CD4-positive, alpha-beta T cell treated with Interleukin-12 subunit alpha and Interleukin-12 subunit beta, for 1 hour (primary cell): ENCODE results near the gene ANGPTL4.
A peak's percentile ranks its signal among the peaks of the same experiment; 100 is the strongest.
"Not testable (repeated sequence)": the region's sequence is repeated elsewhere in the genome, so short reads cannot be mapped to it uniquely, and the experiment has no call there.

Experiments used
- DNase-seq: peaks from one replicate; pipeline ENCODE4 v3.0.0-alpha.2; 2020

Gene ANGPTL4

DNA sequence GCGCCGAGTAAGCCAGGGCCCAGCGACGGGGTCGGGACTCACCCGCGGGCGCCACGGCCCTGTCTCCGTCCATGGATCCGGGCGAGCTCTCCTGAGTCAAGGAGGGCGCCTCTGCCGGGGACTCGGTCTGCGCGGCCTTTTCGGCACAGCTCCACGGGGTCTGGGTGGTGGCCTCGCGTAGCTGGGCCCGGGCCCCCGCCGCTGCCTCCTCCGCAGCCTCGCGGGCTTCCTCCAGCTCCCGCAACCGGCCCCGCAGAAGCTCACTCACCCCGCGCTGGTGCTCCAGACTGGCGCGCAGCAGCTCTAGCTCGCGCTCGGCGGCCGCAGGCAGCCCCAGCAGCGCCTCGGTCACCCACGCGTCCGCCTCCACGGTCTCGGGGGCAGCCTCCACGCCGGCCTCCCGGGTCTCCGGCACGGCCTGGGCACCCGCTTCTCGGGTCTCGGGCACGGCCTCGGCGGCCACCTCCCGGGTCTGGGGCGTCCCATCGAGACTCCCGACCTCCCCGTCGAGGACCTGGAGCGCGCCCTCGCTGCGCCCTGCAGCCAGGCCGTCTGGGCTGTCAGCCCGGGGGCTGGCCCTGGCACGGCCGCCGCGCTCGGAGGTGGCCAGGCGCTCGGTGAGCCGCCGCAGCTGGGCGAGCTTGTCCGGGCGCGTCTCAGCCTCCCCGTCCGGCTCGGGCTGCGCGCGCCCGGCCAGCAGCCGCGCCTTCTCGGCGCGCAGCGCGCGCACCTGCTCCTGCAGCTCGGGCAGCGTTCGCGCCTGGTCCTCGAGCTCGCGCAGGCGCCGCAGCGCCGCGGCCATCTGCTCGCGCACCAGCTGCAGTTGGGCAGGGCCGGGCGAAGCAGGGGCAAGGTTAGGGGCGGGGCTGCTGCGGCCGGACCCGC is 29.3 kb upstream of the ANGPTL4 start:
- no peak for DNase-seq

DNA sequence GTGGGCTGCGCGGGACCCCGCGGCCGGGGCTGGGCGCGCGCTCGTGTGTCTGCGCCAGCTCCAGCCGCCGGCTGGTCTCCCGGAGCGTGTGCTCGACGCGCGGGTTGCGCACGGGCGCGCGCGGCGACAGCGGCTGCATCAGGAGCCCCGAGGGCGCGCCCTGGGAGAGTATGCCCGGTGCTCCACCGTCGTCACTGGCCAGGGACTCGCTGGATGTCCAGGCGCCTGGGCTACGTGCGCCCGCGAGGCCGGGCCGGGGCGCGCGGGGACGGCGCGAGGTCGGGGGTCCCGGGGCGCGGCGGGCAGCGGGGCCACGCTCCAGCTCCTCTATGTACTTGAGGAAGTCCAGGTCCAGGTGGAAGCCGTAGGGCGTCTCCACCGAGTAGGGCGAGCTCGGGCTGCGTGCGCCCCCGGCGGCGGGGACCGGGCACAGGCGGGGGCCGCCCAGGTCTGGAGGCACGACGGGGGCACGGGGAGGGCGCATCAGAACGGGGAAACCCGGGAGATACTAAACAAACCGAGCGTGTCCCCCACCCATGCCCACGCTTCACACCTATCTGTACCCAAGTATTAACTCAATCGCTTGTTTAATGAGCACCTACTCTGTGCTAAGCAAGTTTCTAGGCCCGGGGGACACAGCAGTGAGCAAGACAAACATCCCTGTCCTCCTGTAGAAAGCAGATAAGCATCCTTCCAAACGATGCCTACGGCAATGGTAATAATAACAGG is 28.4 kb upstream of the ANGPTL4 start:
- peak; percentile 26 for DNase-seq

GRCh38 chr19:8336072-8336569 is 27.8 kb upstream of the ANGPTL4 start:
- DNase-seq: no peak

- no peak for DNase-seq
Observed at GRCh38 chr19:8336660-8337059, 27.3 kb upstream of the ANGPTL4 start.

- DNase-seq: no peak
Observed at GRCh38 chr19:8337728-8338127, 26.2 kb upstream of the ANGPTL4 start.

DNA sequence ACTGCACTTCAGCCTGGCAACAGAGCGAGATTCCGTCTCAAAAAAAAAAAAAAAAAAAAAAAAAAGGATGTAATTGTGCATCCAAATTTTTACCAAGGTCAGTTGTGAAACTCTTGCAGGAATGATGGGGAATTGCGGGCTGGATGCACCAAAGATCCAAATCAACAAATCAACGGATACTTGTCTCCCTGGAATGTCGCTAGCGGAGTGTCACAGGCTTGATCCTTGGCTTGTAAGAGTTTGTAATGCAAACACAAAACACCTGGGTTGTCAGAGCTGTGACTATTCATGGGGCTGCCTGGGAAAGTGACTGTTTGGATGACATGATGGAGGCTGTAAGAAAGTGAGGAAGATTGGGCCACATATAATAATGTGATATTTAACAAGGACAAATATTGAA is 25.1 kb upstream of the ANGPTL4 start:
- DNase-seq: no peak

DNA sequence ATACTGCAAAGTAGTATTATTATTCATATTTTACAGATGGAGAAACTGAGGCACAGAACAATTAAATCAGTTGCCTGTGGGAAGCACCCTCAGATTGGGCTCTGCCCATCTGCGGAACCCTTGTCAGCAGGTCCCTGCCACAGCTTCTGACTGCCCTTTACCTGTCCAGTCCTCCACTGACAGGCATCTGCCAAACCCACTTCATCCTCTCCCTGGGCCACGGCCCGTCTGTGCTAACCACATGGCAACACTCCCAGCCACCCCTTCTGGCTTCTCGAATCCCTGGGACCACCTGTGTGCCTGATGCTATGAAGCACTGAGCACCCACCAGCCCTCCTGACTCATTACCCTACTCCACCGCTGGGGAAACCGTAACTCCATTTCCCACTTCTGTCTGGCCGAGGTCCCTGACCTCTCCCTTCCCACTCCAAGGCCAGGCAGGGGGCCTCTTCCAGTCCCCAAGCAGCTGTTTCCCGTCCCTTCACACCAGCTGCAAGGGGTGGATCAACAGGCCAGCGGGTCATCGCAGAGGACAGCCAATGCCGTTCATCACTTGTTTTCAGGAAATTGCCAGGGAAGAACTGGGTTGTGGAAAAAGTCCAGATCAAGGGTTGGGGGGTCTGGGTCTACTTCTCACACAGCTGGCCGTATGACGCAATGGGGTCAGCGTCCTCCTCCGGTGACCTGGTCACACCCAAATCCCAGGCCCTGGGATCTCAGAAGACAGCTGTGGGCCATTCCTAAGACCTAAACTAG is 23.4 kb upstream of the ANGPTL4 start:
- no peak for DNase-seq

DNA sequence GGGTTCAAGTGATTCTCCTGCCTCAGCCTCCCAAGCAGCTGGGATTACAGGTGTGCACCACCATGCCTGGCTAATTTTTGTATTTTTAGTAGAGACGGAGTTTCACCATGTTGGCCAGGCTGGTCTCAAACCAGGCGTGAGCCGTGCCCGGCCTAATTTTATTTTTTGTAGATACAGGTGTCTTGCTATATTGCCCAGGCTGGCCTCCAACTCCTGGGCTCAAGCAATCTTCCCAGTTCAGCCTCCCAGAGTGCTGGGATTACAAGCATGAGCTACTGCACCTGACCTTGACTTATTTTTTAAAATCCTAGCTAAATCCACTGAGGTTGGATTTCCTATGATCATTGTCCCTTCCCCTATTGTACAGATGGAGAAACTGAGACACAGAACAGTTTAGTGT is 22.5 kb upstream of the ANGPTL4 start:
- DNase-seq: not testable (repeated sequence)

- DNase-seq: no peak
Observed at GRCh38 chr19:8342316-8342683, 21.7 kb upstream of the ANGPTL4 start.

DNA sequence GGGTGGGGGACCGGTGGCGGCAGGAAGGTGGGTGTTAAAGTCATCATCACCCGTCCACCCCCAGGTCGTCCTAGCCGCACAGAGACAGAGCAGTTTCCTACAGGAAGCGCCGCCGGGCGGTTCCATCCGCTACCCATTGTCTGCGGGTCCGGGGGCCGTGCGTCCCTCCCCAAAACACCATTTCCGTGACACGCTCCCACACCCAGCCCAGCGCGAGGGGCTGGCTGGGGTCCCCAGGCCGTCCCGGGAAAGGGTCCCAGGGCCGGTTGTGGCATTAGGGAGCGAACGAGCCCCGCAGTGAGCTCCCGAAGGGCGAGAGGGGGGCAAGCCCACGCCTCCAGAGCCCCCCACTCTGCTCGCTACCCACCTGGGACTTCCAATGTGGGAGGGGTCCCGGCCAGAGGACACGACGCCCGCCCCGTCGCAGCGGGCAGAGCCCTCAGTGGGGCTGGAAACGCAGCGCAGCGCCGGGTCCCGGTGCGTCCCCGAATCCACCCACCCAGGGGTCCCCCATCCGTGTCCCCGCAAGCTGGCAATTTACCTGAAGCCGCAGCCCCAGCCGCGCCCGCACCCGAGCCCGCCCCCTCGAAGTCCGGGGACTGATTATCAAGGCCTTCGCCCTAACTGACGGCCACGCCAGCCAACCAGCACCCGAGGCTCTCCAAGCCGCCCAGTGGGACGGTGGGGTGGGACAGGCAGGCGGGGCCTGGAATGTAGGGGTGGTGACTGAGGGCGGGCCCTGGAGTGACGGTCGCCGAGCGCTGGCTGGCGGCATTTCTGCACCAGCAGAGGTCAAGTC is 21.1 kb upstream of the ANGPTL4 start, which contains the start of gene KANK3:
Gene KANK3 (minus strand): TSS at position 579 of the 799 bp plus-strand sequence. CDS start 5,434 bp downstream, outside the sequence.
- DNase-seq: peak; percentile 94

DNA sequence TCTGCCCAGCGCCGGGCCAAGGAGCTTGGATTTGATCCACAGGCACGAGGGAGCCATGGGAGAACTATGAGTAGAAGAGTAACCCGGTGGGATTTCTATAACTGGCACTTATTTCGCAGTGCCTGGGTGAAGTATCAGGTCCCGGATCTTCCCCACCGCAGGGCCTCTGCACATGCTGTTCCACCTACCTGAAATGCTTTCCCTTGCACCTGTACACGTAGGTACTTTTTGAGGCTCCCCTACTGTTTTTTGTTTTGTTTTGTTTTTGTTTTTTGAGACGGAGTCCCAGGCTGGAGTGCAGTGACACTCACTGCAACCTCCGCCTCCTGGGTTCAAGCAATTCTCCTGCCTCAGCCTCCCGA is 20.5 kb upstream of the ANGPTL4 start:
- DNase-seq: no peak

GRCh38 chr19:8349629-8350372 is 14.2 kb upstream of the ANGPTL4 start:
- not testable (repeated sequence) for DNase-seq

DNA sequence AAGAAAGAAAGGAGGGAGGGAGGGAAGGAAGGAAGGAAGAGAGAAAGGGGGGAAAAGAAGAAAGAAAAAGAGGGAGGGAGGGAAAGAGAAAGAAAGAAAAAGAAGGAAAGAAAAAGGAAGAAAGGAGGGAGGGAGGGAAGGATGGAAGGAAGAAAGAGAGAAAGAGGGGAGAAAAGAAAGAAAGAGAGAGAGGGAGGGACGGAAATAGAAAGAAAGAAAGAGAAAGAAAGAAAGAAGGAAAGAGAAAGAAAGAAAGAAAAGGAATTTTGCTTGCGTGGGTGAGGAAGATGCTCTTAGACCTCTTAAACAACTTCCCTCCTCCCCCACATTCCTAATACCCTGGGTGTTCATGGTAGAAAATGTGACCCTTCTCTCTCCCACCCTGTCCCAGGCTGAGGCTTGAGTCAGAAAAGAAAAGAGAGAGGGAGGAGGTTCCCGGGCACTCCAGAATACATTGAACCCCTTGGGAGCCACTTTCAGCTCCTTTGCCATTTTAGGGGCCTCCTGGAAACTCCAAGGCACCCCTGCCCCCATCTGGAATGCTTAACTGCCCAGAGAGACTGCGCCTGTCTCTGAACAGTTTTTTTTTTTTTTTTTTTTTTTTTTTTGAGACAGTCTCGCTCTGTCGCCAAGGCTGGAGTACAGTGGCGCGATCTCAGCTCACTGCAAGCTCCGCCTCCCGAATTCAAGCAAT is 11.7 kb upstream of the ANGPTL4 start:
- DNase-seq: no peak

- not testable (repeated sequence) for DNase-seq
Observed at GRCh38 chr19:8352845-8353244, 11.1 kb upstream of the ANGPTL4 start.

DNA sequence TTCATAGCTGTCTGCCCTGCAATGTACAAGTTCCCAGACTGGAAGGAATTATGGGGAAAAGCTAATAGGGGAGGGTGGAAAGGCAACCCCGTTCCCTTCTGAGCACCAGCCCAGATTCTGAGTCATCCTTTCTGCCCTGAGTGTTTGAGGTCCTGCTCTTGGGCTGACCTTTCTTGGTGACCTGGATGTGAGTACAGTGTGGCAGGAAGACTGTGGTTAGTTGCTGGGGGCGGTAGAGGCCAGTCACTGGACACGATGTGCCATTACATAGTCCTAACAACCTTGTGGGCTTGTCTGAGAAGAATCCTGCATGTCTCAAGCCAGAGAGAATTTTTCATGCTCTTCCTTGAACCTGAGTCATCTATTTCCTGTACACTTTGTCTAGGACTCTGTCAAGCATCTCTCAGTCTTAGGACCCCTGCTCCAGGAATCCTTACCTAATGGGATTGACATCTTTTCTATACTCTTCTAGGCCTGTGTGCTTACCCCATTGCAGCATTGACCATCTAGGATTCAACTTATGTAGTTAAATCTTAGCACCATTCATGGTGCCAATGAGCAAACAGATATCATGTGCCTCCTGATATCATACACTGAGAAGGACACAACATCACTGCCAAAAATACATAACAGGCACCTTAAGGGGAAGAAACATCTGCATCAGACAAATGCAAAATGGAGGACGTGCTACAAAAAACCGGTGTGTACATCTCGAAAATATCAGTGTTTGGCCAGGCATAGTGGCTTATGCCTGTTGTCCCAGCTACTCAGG is 8.1 kb upstream of the ANGPTL4 start:
- no peak for DNase-seq

- no peak for DNase-seq
Observed at GRCh38 chr19:8357007-8357521, 6.9 kb upstream of the ANGPTL4 start.

DNA sequence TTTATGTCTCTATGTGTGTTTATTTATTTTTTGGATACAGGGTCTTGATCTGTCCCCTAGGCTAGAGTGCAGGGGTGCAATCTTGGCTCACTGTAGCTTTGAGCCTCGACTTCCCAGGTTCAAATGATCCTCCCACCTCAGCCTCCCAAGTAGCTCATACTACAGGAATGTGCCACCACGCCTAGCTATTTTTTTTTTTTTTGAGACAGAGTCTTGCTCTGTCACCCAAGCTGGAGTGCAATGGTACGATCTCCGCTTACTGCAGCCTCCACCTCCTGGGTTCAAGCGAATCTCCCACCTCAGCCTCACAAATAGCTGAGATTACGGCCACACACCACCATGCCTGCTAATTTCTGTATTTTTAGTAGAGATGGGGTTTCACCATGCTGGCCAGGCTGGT is 5.0 kb upstream of the ANGPTL4 start:
- no peak for DNase-seq

DNA sequence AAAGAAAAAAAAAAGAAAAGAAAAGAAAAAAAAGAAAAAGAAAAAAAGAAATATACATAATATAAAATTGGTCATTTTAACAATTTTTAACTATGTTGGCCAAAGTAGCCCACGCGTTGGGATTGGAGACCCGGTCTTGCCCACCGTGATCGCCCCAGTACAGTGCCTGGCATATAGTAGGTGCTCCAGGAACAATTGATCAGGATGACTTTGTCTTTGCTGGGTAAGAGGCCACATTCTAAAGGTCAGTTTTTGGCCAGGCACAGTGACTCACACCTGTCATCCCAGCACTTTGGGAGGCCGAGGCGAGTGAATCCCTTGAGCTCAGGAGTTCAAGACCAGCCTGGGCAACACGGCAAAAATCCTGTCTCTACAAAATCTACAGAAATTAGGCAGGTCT is 3.8 kb upstream of the ANGPTL4 start:
- no peak for DNase-seq

GRCh38 chr19:8361921-8362793 is 1.8 kb upstream of the ANGPTL4 start:
- no peak for DNase-seq
